ENCODE data around the gene SLC1A4. TPM values are rescaled to one million over a fixed set of nuclear protein-coding genes. Genes with fewer than 3 reads are reported as not detected.

SLC1A4 gene
- total and polyA plus RNA-seq, 10 of the 15 experiments (the other 5 are each of a cell fraction or from before 2014, with no cell fraction given) = 10.8 to 43.2 (median 27.7) TPM

DNA sequence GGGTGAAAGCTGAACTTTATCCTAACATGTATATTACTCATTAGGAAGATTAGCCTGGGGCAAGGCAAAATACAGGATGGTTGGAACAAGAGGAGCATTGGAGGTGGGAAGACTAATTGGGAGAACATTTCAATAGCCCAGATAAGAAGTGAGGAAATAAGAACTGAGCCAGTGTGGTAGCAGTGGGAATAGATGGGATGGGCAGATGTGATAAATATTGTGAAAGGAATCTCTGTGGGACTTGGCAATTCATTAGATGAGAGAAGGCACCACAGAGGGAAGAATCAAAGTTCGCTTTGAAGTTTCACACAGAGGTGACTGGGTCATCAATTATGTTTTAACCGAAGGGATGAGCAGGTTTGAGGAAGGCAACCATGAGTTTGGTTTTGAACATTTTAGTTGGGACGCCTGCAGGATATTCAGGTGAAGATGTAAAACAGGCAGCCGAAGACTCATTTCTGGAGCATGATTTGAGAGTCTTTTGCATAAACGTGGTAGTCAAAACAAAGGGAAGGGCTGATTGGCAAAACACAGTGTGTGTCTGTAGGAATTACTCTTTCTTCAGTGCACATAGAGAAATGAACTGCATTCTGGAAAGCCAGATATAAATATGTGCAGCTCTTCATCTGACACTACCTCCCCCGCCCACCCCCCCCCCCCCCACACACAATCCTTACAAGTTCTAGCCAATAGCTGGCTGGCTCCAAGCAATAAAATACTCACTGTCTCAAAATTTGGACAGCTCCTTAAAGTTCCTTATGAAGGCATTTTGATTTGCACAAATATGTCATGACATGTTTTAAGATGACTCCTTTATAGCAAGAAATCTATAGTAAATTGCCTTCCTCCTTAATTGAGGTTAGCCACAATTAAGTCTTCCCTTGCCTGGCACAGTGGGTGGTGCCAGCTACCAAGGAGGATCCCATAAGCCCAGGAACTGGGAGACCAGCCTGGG lies 1.9 kb upstream of the SLC1A4 start:
- ChIA-PET POLR2A (interaction anchor here (0.7 to 6.1 kb wide), 6 partner anchors 9 to 1141 kb away, joined by 3 to 96 read pairs (median 4); no protein-coding TSS in a partner anchor), SMC1A (ENCODE audit: uncharacterized antibody, unreplicated experiment) (interaction anchor here (0.8 to 2.5 kb wide), 13 partner anchors 9 to 72 kb away, joined by 3 to 13 read pairs (median 5); no protein-coding TSS in a partner anchor), CTCF (interaction anchor here (0.7 to 2.1 kb wide), 9 partner anchors 23 to 72 kb away, joined by 3 to 10 read pairs (median 4); no protein-coding TSS in a partner anchor), RAD21 (ENCODE audit: unreplicated experiment) (interaction anchor here (0.6 to 10.2 kb wide), 12 partner anchors 33 to 449 kb away, joined by 3 to 73 read pairs (median 4); no protein-coding TSS in a partner anchor)
- H2AFZ ChIP-seq (ENCODE audit: control insufficient read depth, low read depth, low read length) = no peak overlapping the region
- H3K4me3 ChIP-seq = peak overlapping the region; percentile 82
- WGBS (ENCODE audit: insufficient coverage, insufficient replicate concordance, low lambda C conversion rate, missing lambda C conversion rate) = under 1% methylated on average over 6 of the region's 6 CpGs
- peak overlapping the region; percentile 42; the same call in 1 of the 2 replicates for H3K9ac ChIP-seq (ENCODE audit: control insufficient read depth, insufficient read depth, low read length)
- no peaks in the 10 kb centered on the region for H3K9me3 ChIP-seq (replicated peaks; ENCODE audit: control insufficient read depth, insufficient read depth, low read length)
- intact Hi-C loops (cut with micrococcal nuclease; ENCODE audit: unreplicated experiment) = loop anchor here (5.0 kb wide), 4 partner anchors 45 to 335 kb away; partner anchors contain the start of genes ACTR2 and SERTAD2
- peak overlapping the region; percentile 77 for H3K4me2 ChIP-seq (ENCODE audit: control insufficient read depth, insufficient read depth)
- H3K4me1 ChIP-seq (ENCODE audit: control insufficient read depth, insufficient read depth, low read length) = peaks cover 31% of the 10 kb centered on the region
- H4K20me1 ChIP-seq (ENCODE audit: control insufficient read depth, insufficient read depth) = no peaks in the 10 kb centered on the region
- H3K27ac ChIP-seq (ENCODE audit: control insufficient read depth, insufficient read depth) = peak overlapping the region; percentile 89
- H3K79me2 ChIP-seq (ENCODE audit: control insufficient read depth, insufficient read depth, low read length) = peaks cover 34% of the 10 kb centered on the region
- in situ Hi-C loops (cut with MboI) = loop anchor here (10.0 kb wide), 1 partner anchor 52 kb away; no protein-coding TSS in a partner anchor
- peak; percentile 9 for ATAC-seq
- H3K36me3 ChIP-seq (ENCODE audit: control insufficient read depth in 2 of 2, insufficient read depth in 2 of 2, low read length in 1 of 2) = no peaks in the 10 kb centered on the region
- peak; percentile 44 for FAIRE-seq
- TSS peak; percentile 81 for BruUV-seq (replicated peaks)
- peak; percentile 68 for DNase-seq (ENCODE audit: low read depth, low spot score)
- no peaks in the 10 kb centered on the region for H3K27me3 ChIP-seq (replicated peaks in 1 of 2; ENCODE audit: control insufficient read depth in 2 of 2, insufficient read depth in 2 of 2, low read length in 1 of 2)
- TF ChIP-seq ETV6 (conservative IDR thresholded peaks at IDR 0.05 in 1 of 2, IDR thresholded peaks at IDR 0.05 in 1 of 2; ENCODE audit: borderline replicate concordance in 1 of 2, low read depth in 1 of 2) (0 out of 4 replicates have a peak, but pooled peaks of 1 of the 2 experiments have one; percentile 3), SREBF1 (IDR thresholded peaks at IDR 0.05; ENCODE audit: low read length) (no peak), NFXL1 (IDR thresholded peaks at IDR 0.05; ENCODE audit: borderline replicate concordance) (no peak), RCOR1 (conservative IDR thresholded peaks at IDR 0.05; ENCODE audit: low read depth, low read length) (no peak), ZNF207 (IDR thresholded peaks at IDR 0.05; ENCODE audit: borderline replicate concordance) (no peak), MEF2A (IDR thresholded peaks at IDR 0.05; ENCODE audit: insufficient read depth, low read depth, low read length) (peak; percentile 54; the same call in 1 of the 2 replicates), DPF2 (IDR thresholded peaks at IDR 0.05) (0 out of 2 replicates have a peak, but pooled peaks have one; percentile 46), RUNX3 (IDR thresholded peaks at IDR 0.05; ENCODE audit: low read length) (peak; percentile 59), NFIC (IDR thresholded peaks at IDR 0.05; ENCODE audit: low read depth, low read length) (peak; percentile 49; the same call in 1 of the 2 replicates), ATF2 (IDR thresholded peaks at IDR 0.05; ENCODE audit: low read length) (peak; percentile 36; the same call in 1 of the 2 replicates), EED (IDR thresholded peaks at IDR 0.05; ENCODE audit: low read depth) (peak; percentile 81), RELA (IDR thresholded peaks at IDR 0.05; ENCODE audit: borderline replicate concordance, partially characterized antibody) (no peak), JUND (IDR thresholded peaks at IDR 0.05; ENCODE audit: low read depth, low read length) (peak; percentile 77), FOS (IDR thresholded peaks at IDR 0.05; ENCODE audit: borderline replicate concordance, extremely low read depth, insufficient read length) (no peak), ATF7 (IDR thresholded peaks at IDR 0.05; ENCODE audit: low read depth) (no peak)
- TF ChIP-seq, protein P1, sequence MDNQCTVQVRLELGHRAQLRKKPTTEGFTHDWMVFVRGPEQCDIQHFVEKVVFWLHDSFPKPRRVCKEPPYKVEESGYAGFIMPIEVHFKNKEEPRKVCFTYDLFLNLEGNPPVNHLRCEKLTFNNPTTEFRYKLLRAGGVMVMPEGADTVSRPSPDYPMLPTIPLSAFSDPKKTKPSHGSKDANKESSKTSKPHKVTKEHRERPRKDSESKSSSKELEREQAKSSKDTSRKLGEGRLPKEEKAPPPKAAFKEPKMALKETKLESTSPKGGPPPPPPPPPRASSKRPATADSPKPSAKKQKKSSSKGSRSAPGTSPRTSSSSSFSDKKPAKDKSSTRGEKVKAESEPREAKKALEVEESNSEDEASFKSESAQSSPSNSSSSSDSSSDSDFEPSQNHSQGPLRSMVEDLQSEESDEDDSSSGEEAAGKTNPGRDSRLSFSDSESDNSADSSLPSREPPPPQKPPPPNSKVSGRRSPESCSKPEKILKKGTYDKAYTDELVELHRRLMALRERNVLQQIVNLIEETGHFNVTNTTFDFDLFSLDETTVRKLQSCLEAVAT (IDR thresholded peaks at IDR 0.05) = no peak
- TF ChIP-seq, protein P2, sequence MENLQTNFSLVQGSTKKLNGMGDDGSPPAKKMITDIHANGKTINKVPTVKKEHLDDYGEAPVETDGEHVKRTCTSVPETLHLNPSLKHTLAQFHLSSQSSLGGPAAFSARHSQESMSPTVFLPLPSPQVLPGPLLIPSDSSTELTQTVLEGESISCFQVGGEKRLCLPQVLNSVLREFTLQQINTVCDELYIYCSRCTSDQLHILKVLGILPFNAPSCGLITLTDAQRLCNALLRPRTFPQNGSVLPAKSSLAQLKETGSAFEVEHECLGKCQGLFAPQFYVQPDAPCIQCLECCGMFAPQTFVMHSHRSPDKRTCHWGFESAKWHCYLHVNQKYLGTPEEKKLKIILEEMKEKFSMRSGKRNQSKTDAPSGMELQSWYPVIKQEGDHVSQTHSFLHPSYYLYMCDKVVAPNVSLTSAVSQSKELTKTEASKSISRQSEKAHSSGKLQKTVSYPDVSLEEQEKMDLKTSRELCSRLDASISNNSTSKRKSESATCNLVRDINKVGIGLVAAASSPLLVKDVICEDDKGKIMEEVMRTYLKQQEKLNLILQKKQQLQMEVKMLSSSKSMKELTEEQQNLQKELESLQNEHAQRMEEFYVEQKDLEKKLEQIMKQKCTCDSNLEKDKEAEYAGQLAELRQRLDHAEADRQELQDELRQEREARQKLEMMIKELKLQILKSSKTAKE (IDR thresholded peaks at IDR 0.05; ENCODE audit: low read depth, poor library complexity, severe bottlenecking) = peak; percentile 94

All from GM12878 (cell line).